ENCODE data around the gene SLC35F2.

DNA sequence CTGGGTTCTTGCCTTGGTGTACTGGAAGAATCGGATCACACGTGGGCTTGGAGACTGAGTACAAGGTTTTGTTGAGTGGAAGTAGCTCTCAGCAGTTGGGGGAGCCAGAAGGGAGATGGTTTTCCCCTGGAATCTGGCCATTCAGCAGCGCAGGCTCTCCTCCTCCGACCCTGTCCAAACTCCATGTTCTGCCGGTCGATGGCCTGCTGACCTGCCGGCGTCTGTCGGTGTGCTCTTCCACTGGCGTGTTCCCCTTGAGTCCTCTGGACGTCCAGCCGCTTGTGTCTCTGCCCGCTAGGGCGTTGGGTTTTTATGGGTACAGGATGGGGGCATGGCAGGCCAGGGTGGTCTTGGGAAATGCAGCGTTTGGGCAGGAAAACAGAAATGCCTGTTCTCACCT lies 108.3 kb downstream of the SLC35F2 start:
- TF ChIP-seq, protein P1, sequence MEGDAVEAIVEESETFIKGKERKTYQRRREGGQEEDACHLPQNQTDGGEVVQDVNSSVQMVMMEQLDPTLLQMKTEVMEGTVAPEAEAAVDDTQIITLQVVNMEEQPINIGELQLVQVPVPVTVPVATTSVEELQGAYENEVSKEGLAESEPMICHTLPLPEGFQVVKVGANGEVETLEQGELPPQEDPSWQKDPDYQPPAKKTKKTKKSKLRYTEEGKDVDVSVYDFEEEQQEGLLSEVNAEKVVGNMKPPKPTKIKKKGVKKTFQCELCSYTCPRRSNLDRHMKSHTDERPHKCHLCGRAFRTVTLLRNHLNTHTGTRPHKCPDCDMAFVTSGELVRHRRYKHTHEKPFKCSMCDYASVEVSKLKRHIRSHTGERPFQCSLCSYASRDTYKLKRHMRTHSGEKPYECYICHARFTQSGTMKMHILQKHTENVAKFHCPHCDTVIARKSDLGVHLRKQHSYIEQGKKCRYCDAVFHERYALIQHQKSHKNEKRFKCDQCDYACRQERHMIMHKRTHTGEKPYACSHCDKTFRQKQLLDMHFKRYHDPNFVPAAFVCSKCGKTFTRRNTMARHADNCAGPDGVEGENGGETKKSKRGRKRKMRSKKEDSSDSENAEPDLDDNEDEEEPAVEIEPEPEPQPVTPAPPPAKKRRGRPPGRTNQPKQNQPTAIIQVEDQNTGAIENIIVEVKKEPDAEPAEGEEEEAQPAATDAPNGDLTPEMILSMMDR (IDR thresholded peaks at IDR 0.05): no peak
- TF ChIP-seq POLR2A (IDR thresholded peaks at IDR 0.05): no peak
